HepG2 (cell line): Measurements from ENCODE around the gene ZMYND10. TPM values are rescaled to one million over a fixed set of nuclear protein-coding genes. Genes with fewer than 3 reads are reported as not detected.

ENCODE experiments used
- AFF4 ChIP-seq: sonication (generic); formaldehyde crosslinking; IDR thresholded peaks from 2 replicates; pipeline ENCODE4 v1.4.0; 2020; ENCODE audit warnings: missing genetic modification reagents
- GATAD1 ChIP-seq: IDR thresholded peaks from 2 replicates; pipeline ENCODE4 v1.6.1; 2016; ENCODE audit warnings: missing genetic modification reagents, missing compliant biosample characterization
- GATAD2A ChIP-seq: IDR thresholded peaks from 2 replicates; pipeline ENCODE4 v1.6.1; 2016
- HES4 ChIP-seq: sonication (generic); formaldehyde crosslinking; IDR thresholded peaks from 2 replicates; pipeline ENCODE4 v1.9.0; 2021; ENCODE audit warnings: mild to moderate bottlenecking, missing genetic modification reagents, borderline replicate concordance
- HOXA7 ChIP-seq: sonication (generic); formaldehyde crosslinking; IDR thresholded peaks from 2 replicates; pipeline ENCODE4 v1.8.1; 2022; ENCODE audit warnings: mild to moderate bottlenecking, missing genetic modification reagents, moderate library complexity
- KLF13 ChIP-seq: sonication (generic); formaldehyde crosslinking; IDR thresholded peaks from 2 replicates; pipeline ENCODE4 v1.4.0; 2020; ENCODE audit warnings: mild to moderate bottlenecking, missing genetic modification reagents
- MXD1 ChIP-seq: sonication (generic); formaldehyde crosslinking; IDR thresholded peaks from 2 replicates; pipeline ENCODE4 v1.4.0; 2020; ENCODE audit warnings: mild to moderate bottlenecking, missing genetic modification reagents
- MXD4 ChIP-seq: IDR thresholded peaks from 2 replicates; pipeline ENCODE4 v1.6.1; 2016; ENCODE audit warnings: mild to moderate bottlenecking, missing biosample characterization, missing genetic modification reagents
- NFE2L1 ChIP-seq: sonication (generic); formaldehyde crosslinking; IDR thresholded peaks from 2 replicates; pipeline ENCODE4 v1.4.0; 2020; ENCODE audit warnings: missing genetic modification reagents, mild to moderate bottlenecking, borderline replicate concordance
- NRL ChIP-seq: sonication (generic); formaldehyde crosslinking; IDR thresholded peaks from 2 replicates; pipeline ENCODE4 v1.5.0; 2020; ENCODE audit warnings: missing genetic modification reagents, mild to moderate bottlenecking, moderate library complexity, borderline replicate concordance
- PCBP1 ChIP-seq: fragments of 200-400 bp; formaldehyde crosslinking; IDR thresholded peaks from 2 replicates; pipeline ENCODE4 v1.6.1; 2017; ENCODE audit warnings: mild to moderate bottlenecking, low read depth, low read length, borderline replicate concordance
- RELA ChIP-seq: sonication (generic); formaldehyde crosslinking; IDR thresholded peaks from 2 replicates; pipeline ENCODE4 v1.4.0; 2020; ENCODE audit warnings: missing genetic modification reagents
- REPIN1 ChIP-seq: sonication (generic); formaldehyde crosslinking; IDR thresholded peaks from 2 replicates; pipeline ENCODE4 v1.8.0; 2022; ENCODE audit warnings: missing genetic modification reagents, low read depth, mild to moderate bottlenecking, borderline replicate concordance
- TBX2 ChIP-seq: sonication (generic); formaldehyde crosslinking; IDR thresholded peaks from 2 replicates; pipeline ENCODE4 v1.5.0; 2020; ENCODE audit warnings: missing genetic modification reagents, mild to moderate bottlenecking, borderline replicate concordance
- THAP11 ChIP-seq: IDR thresholded peaks from 2 replicates; pipeline ENCODE4 v1.6.1; 2016; ENCODE audit warnings: missing biosample characterization, missing genetic modification reagents
- U2AF1 ChIP-seq: fragments of 200-400 bp; formaldehyde crosslinking; optimal IDR thresholded peaks from 2 replicates; pipeline ENCODE3; 2017; ENCODE audit warnings: mild to moderate bottlenecking, low read depth, low read length
- YEATS4 ChIP-seq: sonication (generic); formaldehyde crosslinking; IDR thresholded peaks from 2 replicates; pipeline ENCODE4 v1.4.0; 2020; ENCODE audit warnings: missing genetic modification reagents, borderline replicate concordance
- ZNF230 ChIP-seq: sonication (generic); formaldehyde crosslinking; IDR thresholded peaks from 2 replicates; pipeline ENCODE4 v1.4.0; 2020; ENCODE audit warnings: mild to moderate bottlenecking, missing genetic modification reagents
- ZNF546 ChIP-seq: sonication (generic); formaldehyde crosslinking; conservative IDR thresholded peaks from 2 replicates; pipeline ENCODE4 v1.8.1; 2023; ENCODE audit warnings: mild to moderate bottlenecking, missing genetic modification reagents
- ZNF569 ChIP-seq: sonication (generic); formaldehyde crosslinking; IDR thresholded peaks from 2 replicates; pipeline ENCODE4 v1.5.0; 2020; ENCODE audit warnings: mild to moderate bottlenecking, missing genetic modification reagents, moderate library complexity, borderline replicate concordance
- ZNF678 ChIP-seq: sonication (generic); formaldehyde crosslinking; IDR thresholded peaks from 2 replicates; pipeline ENCODE4 v1.4.0; 2020; ENCODE audit warnings: mild to moderate bottlenecking, missing genetic modification reagents
- ZNF746 ChIP-seq: sonication (generic); formaldehyde crosslinking; IDR thresholded peaks from 2 replicates; pipeline ENCODE4 v1.8.0; 2022; ENCODE audit warnings: mild to moderate bottlenecking, missing genetic modification reagents
- ZNF841 ChIP-seq: sonication (generic); formaldehyde crosslinking; IDR thresholded peaks from 2 replicates; pipeline ENCODE4 v1.8.1; 2023; ENCODE audit warnings: missing genetic modification reagents, borderline replicate concordance
- polyA plus RNA-seq, 8 experiments: library from polyadenylated mRNA; depleted of rRNA in 3 of 8; stranded (reverse) in 7 of 8; unstranded in 1 of 8; fragments of >200 nt; fragmentation: Illumina TruSeq in 4 of 8; extraction: Trizol in 4 of 8; gene quantifications; 2 replicates each; pipeline versions ENCODE4 v1.2.1 to v1.2.3, GENCODE V29; 2011 to 2016; ENCODE audit warnings: low read depth in 4 of 8, missing spikeins in 1 of 8, mixed read lengths in 1 of 8; ENCODE audit not compliant: insufficient read depth in 1 of 8
- total RNA-seq, 5 experiments: library from RNA; depleted of rRNA; stranded (reverse); fragments of >200 nt; fragmentation: Illumina TruSeq; extraction: Trizol; gene quantifications; 2 replicates each; pipeline ENCODE4 v1.2.3, GENCODE V29; 2016; ENCODE audit warnings: low read depth in 1 of 5
- TF ChIP-seq, protein P1 (sequence below): sonication (generic); formaldehyde crosslinking; IDR thresholded peaks from 2 replicates; pipeline ENCODE4 v1.5.0; 2020; ENCODE audit warnings: missing genetic modification reagents, mild to moderate bottlenecking, borderline replicate concordance

The ZMYND10 gene
- total and polyA plus RNA-seq, 2 of the 13 experiments (the other 11 are each of a cell fraction or from before 2014, with no cell fraction given) = 0.60 to 0.74 TPM

DNA sequence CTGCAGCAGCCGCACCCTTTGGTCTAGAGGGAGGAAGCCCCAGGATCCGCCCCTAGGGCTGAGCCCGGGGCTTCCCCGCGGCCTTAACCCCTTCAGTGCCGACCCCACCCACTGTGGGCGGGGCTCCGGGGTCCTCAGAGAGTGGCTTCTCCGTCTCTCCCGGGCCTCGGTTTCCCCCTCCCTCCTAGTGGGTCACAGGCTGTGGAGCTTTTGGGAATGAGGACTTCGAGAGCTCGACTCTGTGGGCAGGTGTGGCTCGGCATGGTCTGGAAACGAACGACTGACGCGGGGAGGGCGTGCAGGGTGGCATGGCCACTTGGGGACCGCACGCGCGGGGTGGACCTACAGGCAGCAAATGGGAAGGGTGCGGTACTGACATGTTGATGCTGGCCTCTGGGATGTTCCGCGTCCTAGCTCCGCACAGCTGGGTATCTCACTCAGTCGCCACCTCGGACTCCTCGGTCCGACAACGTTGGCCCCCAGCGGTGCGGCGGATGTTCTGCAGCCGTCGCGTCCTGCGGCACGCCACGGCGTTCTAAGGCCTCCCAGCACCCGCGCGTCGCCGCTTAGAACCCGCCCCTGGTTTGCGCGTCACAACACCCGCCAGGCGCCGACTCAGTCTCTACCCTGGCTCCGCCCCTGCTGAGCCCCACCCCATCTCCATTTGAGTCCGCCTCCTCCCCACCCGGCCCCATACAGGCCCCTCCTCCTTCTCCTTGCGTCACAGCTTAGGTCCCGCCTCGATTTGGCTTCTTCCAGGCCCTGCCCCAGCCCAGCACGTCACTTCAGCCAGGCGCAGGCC, 46.5 kb downstream of the ZMYND10 start, which contains the start of the genes HYAL3 and NAA80 (continued):
- no peak; the same call in 1 of the 2 replicates for TF ChIP-seq TBX2 (CRISPR knock-in tag)
- no peak for TF ChIP-seq ZNF746 (CRISPR knock-in tag)
- TF ChIP-seq NFE2L1 (CRISPR knock-in tag) = 0 out of 2 replicates have a peak, but pooled peaks have one; percentile 60
- peak; percentile 59 for TF ChIP-seq U2AF1
- peak; percentile 26; the same call in 1 of the 2 replicates for TF ChIP-seq MXD1 (CRISPR knock-in tag)
- no peak for TF ChIP-seq KLF13 (CRISPR knock-in tag)
- TF ChIP-seq RELA = peak; percentile 25; the same call in 1 of the 2 replicates
- no peak for TF ChIP-seq ZNF569
- peak; percentile 49 for TF ChIP-seq REPIN1 (CRISPR knock-in tag)
- TF ChIP-seq THAP11 (CRISPR knock-in tag) = peak; percentile 79
- TF ChIP-seq PCBP1 = peak; percentile 23; the same call in 1 of the 2 replicates
- TF ChIP-seq, protein P1, sequence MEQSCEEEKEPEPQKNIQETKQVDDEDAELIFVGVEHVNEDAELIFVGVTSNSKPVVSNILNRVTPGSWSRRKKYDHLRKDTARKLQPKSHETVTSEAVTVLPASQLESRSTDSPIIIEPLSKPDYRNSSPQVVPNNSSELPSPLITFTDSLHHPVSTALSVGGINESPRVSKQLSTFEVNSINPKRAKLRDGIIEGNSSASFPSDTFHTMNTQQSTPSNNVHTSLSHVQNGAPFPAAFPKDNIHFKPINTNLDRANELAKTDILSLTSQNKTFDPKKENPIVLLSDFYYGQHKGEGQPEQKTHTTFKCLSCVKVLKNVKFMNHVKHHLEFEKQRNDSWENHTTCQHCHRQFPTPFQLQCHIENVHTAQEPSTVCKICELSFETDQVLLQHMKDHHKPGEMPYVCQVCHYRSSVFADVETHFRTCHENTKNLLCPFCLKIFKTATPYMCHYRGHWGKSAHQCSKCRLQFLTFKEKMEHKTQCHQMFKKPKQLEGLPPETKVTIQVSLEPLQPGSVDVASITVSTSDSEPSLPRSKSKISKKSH (CRISPR knock-in tag) = no peak
- peak; percentile 77 for TF ChIP-seq GATAD1 (CRISPR knock-in tag)
- TF ChIP-seq MXD4 (CRISPR knock-in tag) = peak; percentile 43; the same call in 1 of the 2 replicates
- TF ChIP-seq NRL = peak; percentile 92
- no peak for TF ChIP-seq HES4 (CRISPR knock-in tag)
- no peak; the same call in 1 of the 2 replicates for TF ChIP-seq AFF4 (CRISPR knock-in tag)
- TF ChIP-seq HOXA7 = no peak
- no peak for TF ChIP-seq ZNF841 (CRISPR knock-in tag)
- TF ChIP-seq ZNF546 = peak; percentile 85; the same call in 1 of the 2 replicates
- 0 out of 2 replicates have a peak, but pooled peaks have one; percentile 52 for TF ChIP-seq ZNF678 (CRISPR knock-in tag)
- peak; percentile 31 for TF ChIP-seq GATAD2A
- TF ChIP-seq ZNF230 (CRISPR knock-in tag) = no peak
- TF ChIP-seq YEATS4 = peak; percentile 67; the same call in 1 of the 2 replicates
